MM.1S (cell line): ENCODE data around the gene TEX44.

ENCODE experiments used
- DNase-seq: peaks from one replicate; pipeline ENCODE4 v3.0.0-alpha.2; 2015
- H2AFZ ChIP-seq: fragments of 300-600 bp; sonication (generic); 2 replicates; pipeline ENCODE4 v1.6.0; 2016; ENCODE audit warnings: antibody characterized with exemption, low read length
- H3F3A ChIP-seq: fragments of 300-600 bp; sonication (generic); 2 replicates; pipeline ENCODE4 v1.6.1; 2016; ENCODE audit warnings: mild to moderate bottlenecking, antibody characterized with exemption, low read length, moderate library complexity, mixed read lengths; ENCODE audit not compliant: insufficient read depth
- H3K27ac ChIP-seq: fragments of 300-600 bp; sonication (generic); 2 replicates; pipeline ENCODE4 v1.5.1; 2016; ENCODE audit warnings: mild to moderate bottlenecking, low read length
- H3K27me3 ChIP-seq: fragments of 300-600 bp; sonication (generic); replicated peaks from 2 replicates; pipeline ENCODE4 v1.6.0; 2016; ENCODE audit warnings: low read length; ENCODE audit not compliant: insufficient read depth
- H3K36me3 ChIP-seq: fragments of 300-600 bp; sonication (generic); replicated peaks from 2 replicates; pipeline ENCODE4 v1.6.1; 2016; ENCODE audit warnings: mild to moderate bottlenecking, low read length, mixed read lengths; ENCODE audit not compliant: insufficient read depth
- H3K4me1 ChIP-seq: fragments of 300-600 bp; sonication (generic); 2 replicates; pipeline ENCODE4 v1.6.1; 2016; ENCODE audit warnings: low read length, mixed read lengths
- H3K4me2 ChIP-seq: fragments of 300-600 bp; sonication (generic); 2 replicates; pipeline ENCODE4 v1.6.0; 2016; ENCODE audit warnings: low read depth, low read length
- H3K4me3 ChIP-seq: fragments of 300-600 bp; sonication (generic); 2 replicates; pipeline ENCODE4 v1.5.1; 2016; ENCODE audit warnings: low read length, mixed read lengths
- H3K79me2 ChIP-seq: fragments of 300-600 bp; sonication (generic); 2 replicates; pipeline ENCODE4 v1.6.1; 2016; ENCODE audit warnings: mixed run types, low read length, mixed read lengths
- H3K9ac ChIP-seq: fragments of 300-600 bp; sonication (generic); 2 replicates; pipeline ENCODE4 v1.6.1; 2016; ENCODE audit warnings: low read length, mixed read lengths
- H3K9me2 ChIP-seq: fragments of 300-600 bp; sonication (generic); replicated peaks from 2 replicates; pipeline ENCODE4 v1.6.1; 2016; ENCODE audit warnings: mild to moderate bottlenecking, low read length, mixed read lengths; ENCODE audit not compliant: insufficient read depth
- H3K9me3 ChIP-seq: fragments of 300-600 bp; sonication (generic); replicated peaks from 2 replicates; pipeline ENCODE4 v1.6.1; 2016; ENCODE audit warnings: mild to moderate bottlenecking, low read length, mixed read lengths; ENCODE audit not compliant: insufficient read depth
- H4K20me1 ChIP-seq: fragments of 300-600 bp; sonication (generic); 2 replicates; pipeline ENCODE4 v1.6.1; 2016; ENCODE audit warnings: mild to moderate bottlenecking, low read length, moderate library complexity, mixed read lengths; ENCODE audit not compliant: insufficient read depth
- CTCF ChIP-seq: fragments of 300-600 bp; sonication (generic); IDR thresholded peaks from 2 replicates; pipeline ENCODE4 v1.5.1; 2016; ENCODE audit warnings: antibody characterized with exemption, low read length, mixed read lengths
- EZH2 ChIP-seq: fragments of 300-600 bp; sonication (generic); optimal IDR thresholded peaks from 2 replicates; pipeline ENCODE3; 2017; ENCODE audit warnings: low read depth, mild to moderate bottlenecking, antibody characterized with exemption, low read length, mixed read lengths
- EZH2phosphoT487 ChIP-seq: fragments of 300-600 bp; sonication (generic); IDR thresholded peaks from 2 replicates; pipeline ENCODE4 v1.6.1; 2018; ENCODE audit warnings: antibody characterized with exemption, low read length

The TEX44 gene

GRCh38 chr2:231592636-231593145 lies at the start of gene TEX44:
Gene TEX44, plus strand, starts transcription at chr2:231592864. Its CDS starts 88 bp downstream, at chr2:231592952.
- Histone ChIP-seq H3K36me3 (no peaks in the 10 kb centered on the region), H3K79me2 (no peaks in the 10 kb centered on the region), H3K9ac (no peak within 1 kb of the TSS), H3K27ac (no peak within 1 kb of the TSS), H2AFZ (no peak within 1 kb of the TSS), H3K4me2 (no peak within 1 kb of the TSS), H3K9me2 (no peaks in the 10 kb centered on the region), H3K9me3 (no peaks in the 10 kb centered on the region), H3K4me1 (no peaks in the 10 kb centered on the region), H4K20me1 (no peaks in the 10 kb centered on the region), H3F3A (no peaks in the 10 kb centered on the region), H3K27me3 (no peaks in the 10 kb centered on the region), H3K4me3 (no peak within 1 kb of the TSS)
- no peak for DNase-seq
- TF ChIP-seq EZH2phosphoT487 = no peak
- TF ChIP-seq CTCF = no peak
- no peak for TF ChIP-seq EZH2

DNA sequence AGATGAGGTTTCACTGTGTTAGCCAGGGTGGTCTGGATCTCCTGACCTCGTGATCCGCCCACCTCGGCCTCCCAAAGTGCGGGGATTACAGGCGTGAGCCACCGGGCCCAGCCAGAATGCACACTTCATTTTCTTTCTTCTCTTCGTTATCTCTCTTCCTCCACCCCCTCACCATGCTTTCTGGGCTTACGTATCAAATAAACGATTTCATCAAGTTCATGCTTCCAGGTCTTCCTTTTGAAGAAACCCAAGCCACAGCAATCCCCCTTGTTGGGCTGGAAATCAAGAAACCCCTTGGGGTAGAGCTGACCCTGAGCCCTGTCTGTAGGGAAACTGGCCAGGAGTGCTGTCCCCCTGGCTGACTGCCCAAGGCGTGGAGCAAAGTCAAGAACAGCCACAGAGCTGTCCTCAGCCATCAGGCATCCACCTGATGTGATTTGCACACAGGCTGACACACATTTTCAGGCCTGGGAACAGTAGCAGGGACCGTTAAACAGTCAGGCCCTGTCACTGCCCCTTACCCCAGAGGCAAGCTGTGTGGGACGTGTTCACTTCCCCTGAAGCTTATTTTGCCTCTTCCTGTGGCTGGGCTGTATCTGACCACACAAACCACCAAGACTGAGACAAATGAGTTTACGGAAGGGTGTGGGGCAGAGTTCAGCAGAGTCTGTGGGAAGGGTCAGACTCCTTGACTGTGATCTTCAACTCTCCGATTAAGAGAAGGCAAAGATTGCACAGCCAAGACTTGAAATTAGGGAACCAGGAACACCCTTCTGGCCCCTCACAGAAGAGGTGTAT lies 47.4 kb upstream of the TEX44 start:
- Histone ChIP-seq H3K9ac (no peak overlapping the region), H3K9me3 (no peaks in the 10 kb centered on the region), H3K79me2 (no peaks in the 10 kb centered on the region), H2AFZ (0 out of 2 replicates have a peak overlapping the region, but pooled peaks have one; percentile 19), H3K4me3 (no peak overlapping the region), H3K36me3 (no peaks in the 10 kb centered on the region), H3K4me1 (peaks cover 14% of the 10 kb centered on the region), H3K4me2 (peak overlapping the region; percentile 72), H3K9me2 (no peaks in the 10 kb centered on the region), H3F3A (peaks cover 4% of the 10 kb centered on the region; the same call in 1 of the 2 replicates), H3K27me3 (no peaks in the 10 kb centered on the region; the same call in 1 of the 2 replicates), H4K20me1 (no peaks in the 10 kb centered on the region), H3K27ac (peak overlapping the region; percentile 33; the same call in 1 of the 2 replicates)
- peak; percentile 91 for DNase-seq
- TF ChIP-seq EZH2 (no peak), EZH2phosphoT487 (no peak), CTCF (no peak)

DNA sequence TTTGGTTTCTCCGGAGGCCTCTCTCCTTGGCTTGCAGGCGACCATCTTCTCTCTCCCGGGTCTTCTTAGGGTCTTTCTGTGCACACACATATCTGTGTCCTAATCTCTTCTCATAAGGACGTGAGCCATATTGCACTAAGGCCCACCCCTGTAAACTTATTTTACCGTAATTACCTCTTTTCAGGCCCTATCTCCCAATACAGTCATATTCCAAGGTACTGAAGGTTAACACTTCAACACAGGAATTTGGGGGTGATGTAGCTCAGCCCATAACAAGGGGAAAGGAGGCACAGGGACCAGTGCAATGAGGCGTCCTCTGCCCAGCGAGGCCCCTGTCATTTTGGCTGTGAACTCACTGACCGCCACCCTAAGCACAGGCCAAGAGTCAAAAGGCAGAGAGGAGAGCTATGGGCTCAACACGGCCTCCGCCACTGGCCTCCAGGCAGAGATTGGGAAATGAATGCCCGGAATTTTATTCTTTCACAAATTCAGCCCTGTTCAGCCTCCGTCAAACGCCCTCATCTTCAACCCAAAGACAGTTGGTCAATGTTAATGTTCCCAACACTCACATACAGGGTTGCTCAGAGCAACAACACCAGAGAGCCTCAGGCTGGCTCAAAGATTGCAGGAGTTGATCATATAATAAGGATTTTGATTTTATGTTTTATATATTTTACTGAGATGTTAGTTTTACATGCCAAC lies 46.5 kb upstream of the TEX44 start:
- no peak overlapping the region for H3K4me3 ChIP-seq
- no peak for DNase-seq
- peaks cover 4% of the 10 kb centered on the region; the same call in 1 of the 2 replicates for H3F3A ChIP-seq
- peaks cover 14% of the 10 kb centered on the region for H3K4me1 ChIP-seq
- H3K9me2 ChIP-seq = no peaks in the 10 kb centered on the region
- TF ChIP-seq CTCF (no peak), EZH2phosphoT487 (no peak), EZH2 (no peak)
- no peak overlapping the region for H3K27ac ChIP-seq
- H2AFZ ChIP-seq = no peak overlapping the region
- H3K27me3 ChIP-seq = peaks cover under 1% of the 10 kb centered on the region; the same call in 1 of the 2 replicates
- H3K36me3 ChIP-seq = no peaks in the 10 kb centered on the region
- no peaks in the 10 kb centered on the region for H4K20me1 ChIP-seq
- H3K9ac ChIP-seq = no peak overlapping the region
- no peaks in the 10 kb centered on the region for H3K79me2 ChIP-seq
- H3K4me2 ChIP-seq = peak overlapping the region; percentile 72
- no peaks in the 10 kb centered on the region for H3K9me3 ChIP-seq
